ENCODE data around the gene SLIT3.

GRCh38 chr5:168779333-168779732, 521.6 kb downstream of the SLIT3 start:
- TF ChIP-seq CTCF (IDR thresholded peaks at IDR 0.05; ENCODE audit: poor library complexity) (no peak), EZH2 (IDR thresholded peaks at IDR 0.05; ENCODE audit: borderline replicate concordance) (no peak)
